PC-3 (cell line): ENCODE data around the gene CCM2.

Source experiments
- CTCF ChIP-seq: fragments of 300-600 bp; sonication (generic); conservative IDR thresholded peaks from 2 replicates; pipeline ENCODE4 v1.5.1; 2017; ENCODE audit warnings: antibody characterized with exemption, low read depth, mild to moderate bottlenecking, low read length
- EZH2 ChIP-seq: fragments of 300-600 bp; sonication (generic); IDR thresholded peaks from one replicate; pipeline ENCODE4 v1.6.1; 2017; ENCODE audit warnings: antibody characterized with exemption, mild to moderate bottlenecking, low read length; ENCODE audit not compliant: unreplicated experiment

GRCh38 chr7:45077579-45077978 lies 77.6 kb downstream of the CCM2 start:
- TF ChIP-seq CTCF = no peak
- no peak for TF ChIP-seq EZH2
